GM21526 (cell line): ENCODE results near the gene C16orf87.
A peak's percentile ranks its signal among the peaks of the same experiment; 100 is the strongest.
"Not testable (repeated sequence)": the region's sequence is repeated elsewhere in the genome, so short reads cannot be mapped to it uniquely, and the experiment has no call there.

ENCODE experiments used
- ATAC-seq: cut with Tn5 transposase; IDR thresholded peaks from one replicate; pipeline ENCODE4 v1.9.1; 2021; ENCODE audit warnings: moderate library complexity; ENCODE audit not compliant: unreplicated experiment, low FRiP score

The C16orf87 gene, protein sequence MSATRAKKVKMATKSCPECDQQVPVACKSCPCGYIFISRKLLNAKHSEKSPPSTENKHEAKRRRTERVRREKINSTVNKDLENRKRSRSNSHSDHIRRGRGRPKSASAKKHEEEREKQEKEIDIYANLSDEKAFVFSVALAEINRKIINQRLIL

DNA sequence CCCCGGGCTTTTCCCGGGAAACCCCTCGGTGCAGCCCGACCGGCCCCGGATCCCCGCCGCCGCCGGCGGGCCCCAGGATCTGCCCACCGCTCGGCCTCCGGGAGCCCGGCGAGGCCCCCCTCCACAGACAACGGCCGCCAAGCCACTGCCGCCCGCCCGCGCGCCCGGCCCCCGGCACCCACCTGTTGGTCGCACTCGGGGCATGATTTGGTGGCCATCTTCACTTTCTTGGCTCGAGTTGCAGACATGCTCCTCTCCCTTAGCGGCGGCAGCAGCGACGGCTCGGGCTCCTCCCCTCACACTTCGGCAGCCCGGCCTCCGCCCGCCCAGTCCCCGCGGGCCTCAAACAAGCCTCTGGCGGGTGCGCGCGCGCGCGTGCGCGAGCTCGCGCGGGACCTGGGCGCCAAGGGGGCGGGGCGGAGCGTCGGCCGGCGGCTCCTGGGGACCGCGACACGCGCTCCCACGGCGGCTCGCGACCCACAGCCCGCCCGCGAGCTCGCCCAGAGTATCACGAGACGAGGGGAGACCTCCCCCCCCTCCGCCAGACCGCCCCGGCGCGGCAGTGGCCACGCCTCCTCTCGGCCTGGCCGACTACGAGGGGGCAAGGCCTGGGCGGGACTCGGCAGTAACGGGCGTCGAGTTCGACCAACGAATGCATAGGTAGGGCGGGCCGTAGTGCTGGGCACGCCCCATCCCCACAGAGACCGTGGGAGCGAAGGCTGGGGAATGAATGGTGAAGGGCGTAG, at the start of gene C16orf87:
C16orf87 (minus strand) TSS at position 279 of the 746 bp plus-strand sequence; CDS start at position 248, 31 bp downstream.
- peak; percentile 90 for ATAC-seq

DNA sequence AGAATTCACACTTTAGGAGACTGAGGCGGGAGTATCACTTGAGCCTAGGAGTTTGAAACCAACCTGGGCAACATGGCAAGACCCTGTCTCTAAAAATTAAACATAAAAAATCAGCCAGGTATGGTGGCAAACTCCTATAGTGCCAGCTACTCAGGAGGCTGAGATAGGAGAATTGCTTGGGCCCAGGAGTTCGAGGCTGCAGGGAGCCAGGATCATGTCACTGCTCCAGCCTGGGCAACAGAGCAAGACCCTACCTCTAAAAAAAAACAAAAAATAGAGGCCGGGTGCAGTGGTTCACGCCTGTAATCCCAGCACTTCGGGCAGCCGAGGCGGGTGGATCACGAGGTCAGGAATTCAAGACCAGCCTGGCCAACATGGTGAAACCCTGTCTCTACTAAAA, 44.3 kb upstream of the C16orf87 start:
- ATAC-seq = no peak

DNA sequence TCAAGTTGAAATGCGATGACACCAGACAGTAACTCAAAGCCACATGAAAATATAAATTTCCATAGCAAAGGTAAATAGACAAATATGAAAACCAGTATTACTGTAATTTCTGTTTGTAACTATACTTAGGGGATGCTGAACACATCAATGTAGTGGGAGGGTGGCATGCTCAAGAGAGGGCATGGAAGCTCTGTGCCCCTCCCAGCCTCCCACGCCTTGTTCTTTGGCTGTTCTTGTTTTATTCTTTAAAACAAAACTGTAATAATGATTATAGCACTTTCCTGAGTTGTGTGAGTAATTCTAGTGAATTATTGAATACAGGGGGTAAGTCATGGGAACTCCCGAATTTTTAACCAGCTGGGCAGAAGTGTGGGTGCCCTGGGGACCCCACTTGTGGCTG, 42.2 kb upstream of the C16orf87 start:
- no peak for ATAC-seq

DNA sequence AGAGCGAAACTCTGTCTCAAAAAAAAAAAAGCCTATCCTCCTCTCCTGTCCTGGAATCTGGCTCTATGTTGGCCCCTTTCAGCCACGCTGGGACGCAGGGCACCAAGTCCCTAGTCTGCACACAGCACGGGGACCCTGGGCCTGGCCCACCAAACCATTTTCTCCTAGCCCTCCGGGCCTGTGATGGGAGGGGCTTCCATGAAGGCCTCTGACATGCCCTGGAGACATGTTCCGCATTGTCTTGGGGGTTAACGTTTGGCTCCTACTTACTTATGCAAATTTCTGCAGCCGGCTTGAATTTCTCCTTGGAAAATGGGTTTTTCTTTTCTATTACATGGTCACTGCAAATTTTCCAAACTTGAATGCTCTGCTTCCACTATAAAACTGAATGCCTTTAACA, 40.6 kb upstream of the C16orf87 start:
- ATAC-seq = no peak

DNA sequence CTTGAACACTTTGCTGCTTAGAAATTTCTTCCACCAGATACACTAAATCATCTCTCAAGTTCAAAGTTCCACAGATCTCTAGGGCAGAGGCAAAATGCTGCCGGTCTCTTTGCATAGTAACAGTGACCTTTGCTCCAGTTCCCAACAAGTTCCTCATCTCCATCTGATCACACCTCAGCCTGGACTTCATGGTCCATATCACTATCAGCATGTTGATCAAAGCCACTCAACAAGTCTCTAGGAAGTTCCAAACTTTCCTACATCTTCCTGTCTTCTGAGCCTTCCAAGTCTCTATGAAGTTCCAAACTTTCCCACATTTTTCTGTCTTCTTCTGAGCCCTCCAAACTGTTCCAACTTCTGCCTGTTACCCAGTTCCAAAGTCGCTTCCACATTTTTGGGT, 37.9 kb upstream of the C16orf87 start:
- not testable (repeated sequence) for ATAC-seq

DNA sequence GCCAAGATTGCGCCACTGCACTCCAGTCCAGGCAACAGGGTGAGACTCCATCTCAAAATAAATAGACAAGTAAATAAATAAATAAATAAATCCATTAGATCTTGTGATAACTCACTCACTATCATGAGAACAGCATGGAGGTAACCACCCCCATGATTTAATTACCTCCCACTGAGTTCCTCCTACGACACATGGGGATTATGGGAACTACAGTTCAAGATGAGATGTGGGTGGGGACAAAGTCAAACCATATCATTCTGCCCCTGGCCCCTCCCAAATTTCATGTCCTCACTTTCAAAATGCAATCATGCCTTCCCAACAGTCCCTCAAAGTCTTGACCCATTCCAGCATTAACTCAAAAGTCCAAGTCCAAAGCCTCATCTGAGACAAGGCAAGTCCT, 36.5 kb upstream of the C16orf87 start:
- not testable (repeated sequence) for ATAC-seq

DNA sequence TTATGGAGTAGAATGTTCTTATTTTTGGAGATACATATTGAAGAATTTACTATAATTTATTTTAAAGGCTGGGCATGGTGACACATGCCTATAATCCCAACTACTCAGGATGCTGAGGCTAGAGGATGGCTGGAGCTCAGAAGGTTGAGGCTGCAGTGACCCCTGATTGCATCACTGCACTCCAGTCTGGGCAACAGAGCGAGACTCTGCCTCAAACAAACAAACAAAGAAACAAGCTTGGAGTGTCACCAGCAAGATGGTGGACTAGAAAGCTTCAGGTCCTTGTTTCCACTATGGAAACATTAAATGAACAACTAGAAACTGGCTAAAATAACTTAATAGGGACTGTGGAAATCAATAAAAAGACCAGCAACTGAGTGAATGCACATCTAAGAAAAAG, 35.3 kb upstream of the C16orf87 start:
- ATAC-seq = no peak

DNA sequence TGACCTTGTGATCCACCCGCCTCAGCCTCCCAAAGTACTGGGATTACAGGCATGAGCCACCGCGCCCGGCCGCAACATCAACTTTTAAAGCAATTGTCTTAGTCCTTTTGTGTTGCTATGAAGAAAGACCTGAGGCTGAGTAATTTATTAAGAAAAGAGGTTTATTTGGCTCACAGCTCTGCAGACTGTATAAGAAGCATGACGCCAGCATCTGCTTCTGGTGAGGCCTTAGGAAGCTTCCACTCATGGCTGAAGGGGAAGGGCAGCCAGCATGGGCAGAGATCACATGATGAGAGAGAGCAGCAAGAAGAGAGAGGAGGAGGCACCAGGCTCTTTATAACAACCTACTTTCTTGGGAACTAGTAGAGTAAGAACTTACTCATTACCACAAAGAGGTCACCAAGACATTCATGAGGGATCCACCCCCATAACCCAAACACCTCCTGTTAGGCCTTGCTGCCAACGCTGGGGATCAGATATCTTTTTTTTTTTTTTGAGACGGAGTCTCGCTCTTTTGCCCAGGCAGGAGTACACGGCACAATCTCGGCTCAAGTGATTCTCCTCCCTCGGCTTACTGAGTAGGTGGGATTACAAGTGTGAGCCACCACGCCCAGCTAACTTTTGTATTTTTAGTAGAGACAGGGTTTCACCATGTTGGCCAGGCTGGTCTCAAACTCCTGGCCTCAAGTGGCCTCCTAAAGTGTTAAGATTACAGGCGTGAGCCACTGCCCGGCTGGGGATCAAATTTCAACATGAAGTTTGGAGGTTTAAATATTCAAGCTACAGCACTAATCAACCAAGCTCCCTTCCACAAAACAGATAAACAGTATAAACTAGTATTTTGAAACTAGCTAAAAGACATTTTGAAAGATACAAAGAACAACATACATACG, 31.8 kb upstream of the C16orf87 start:
- no peak for ATAC-seq

DNA sequence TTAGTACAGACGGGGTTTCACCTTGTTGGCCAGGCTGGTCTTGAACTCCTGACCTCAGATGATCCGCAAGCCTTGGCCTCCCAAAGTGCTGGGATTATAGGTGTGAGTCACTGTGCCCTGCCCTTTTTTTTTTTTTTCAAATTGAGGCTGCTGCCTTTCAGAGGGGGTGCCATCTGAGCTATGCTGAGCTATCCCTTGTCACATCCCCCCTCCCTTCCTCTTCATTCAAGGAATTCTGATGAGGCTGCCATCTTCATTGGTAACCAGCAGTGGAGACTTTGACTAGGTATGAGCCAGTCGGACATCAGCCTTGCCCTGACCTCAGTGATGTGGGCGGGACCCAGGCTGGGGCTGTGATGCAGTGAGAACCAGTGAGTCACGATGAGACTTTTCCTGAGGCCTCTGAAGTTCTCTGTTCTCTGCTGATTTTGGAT, 28.8 kb upstream of the C16orf87 start:
- ATAC-seq = no peak

DNA sequence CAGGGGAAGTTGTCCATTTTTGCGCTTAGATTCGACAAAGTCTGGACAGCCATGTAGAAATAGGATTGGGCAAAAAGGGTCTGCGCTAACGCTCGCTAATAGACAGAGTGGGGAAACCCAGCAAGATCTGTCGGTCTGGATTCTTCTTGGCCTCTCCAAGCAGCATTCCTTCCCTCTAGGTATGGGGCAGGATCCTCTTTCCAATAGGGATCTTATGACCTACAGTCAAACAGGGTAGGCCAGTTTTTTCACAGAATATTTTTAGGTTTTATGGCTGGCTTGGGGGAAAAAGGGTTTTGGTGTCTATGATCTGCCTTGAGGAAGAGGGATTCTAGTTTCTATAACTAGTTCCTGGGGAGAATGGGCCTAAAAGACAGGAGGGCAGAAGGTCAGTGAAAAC, 27.2 kb upstream of the C16orf87 start:
- ATAC-seq = no peak

DNA sequence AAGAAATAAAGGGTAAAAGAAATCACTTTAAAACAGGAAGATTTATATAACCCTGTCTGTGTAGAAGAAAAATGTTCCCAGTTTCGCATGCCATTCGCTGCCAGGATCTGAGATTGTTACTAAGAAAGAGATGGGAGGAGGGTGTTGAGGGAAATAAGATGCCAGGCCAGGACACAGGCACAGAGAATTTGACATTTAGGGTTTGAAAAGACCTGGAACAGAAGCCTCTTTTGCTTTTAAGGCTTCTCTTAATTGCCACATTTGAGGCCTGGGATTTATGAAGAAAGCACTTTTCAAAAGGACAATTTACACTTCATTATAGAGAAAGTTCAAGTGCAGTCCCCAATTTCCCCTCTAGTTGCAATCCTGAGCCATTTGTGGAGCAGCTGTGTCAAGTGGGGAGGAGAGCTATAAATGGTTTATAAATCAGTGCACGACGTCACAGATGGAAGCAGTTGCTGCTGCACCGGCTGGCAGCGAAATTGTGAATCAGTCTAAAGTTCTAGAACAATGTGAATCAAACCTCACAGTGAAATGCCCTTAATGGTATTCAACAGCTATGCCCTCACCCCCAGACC, 26.5 kb upstream of the C16orf87 start:
- ATAC-seq = no peak

DNA sequence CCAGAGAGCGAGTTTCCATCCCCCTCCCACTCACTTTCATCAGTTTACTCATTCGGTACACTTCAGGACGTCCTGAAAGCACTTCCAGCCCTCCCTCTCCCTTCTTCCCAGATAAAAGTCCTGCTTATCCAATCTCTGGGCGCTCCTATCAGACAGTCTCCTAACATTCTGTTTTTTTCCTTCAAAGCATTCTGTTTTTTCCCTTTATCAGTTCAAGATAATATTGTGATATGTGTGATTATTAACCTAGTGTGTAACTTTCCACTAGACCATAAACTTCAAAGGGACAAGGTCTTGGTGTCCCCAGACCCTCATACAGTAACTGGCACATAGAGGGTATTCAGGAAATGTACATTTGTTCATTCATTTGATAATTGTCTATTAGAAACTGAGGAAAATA, 24.4 kb upstream of the C16orf87 start:
- ATAC-seq = no peak

DNA sequence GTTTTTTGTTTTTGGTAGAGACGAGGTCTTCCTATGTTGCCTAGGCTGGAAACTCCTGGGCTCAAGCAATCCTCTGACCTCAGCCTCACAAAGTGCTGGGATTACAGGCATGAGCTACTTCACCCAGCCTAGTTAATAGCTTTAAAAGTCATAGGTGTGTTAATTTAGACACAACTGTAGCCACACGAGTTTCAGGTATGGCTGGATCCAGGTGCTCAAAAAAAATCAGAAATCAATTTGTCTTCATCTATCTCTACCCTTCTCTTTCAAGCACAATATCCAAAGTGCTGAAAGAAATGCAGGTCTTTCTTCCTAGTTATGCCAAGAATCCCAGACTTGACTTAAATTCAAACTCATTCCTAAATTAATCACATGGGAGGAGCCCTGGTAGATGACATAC, 23.9 kb upstream of the C16orf87 start:
- ATAC-seq = no peak

DNA sequence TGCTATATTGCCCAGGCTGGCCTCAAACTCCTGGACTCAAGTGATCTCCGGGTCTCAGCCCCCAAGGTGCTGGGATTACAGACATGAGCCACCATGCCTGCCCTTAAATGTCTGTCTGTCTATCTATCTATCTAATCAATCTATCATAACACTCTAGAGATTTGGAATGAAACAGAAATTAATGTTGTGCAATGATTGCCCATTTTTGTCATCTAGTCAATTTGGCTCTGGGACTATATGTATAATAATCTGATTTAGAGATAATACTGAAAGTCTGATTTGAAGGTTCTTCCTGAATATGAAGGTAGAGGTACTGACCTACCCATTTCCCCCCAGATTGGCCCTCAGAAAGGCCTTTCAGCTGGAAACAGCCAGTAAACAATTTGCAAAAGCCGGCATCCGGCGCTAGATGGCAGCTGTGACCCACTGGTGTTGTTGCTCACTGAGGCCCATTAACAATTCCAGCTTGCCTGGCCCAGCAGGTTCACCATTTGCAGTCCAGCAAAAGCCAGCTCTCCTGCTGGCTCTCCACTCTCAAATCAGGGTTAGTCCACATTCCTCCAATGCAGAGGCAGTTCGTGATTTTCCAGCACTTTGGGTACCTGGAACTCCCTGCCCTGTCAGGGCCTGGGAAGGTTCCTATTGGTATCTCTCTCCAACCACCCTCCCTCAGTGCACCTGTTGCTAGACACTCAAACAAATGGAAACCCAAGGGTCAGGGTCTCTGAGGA, 22.9 kb upstream of the C16orf87 start:
- ATAC-seq = no peak

DNA sequence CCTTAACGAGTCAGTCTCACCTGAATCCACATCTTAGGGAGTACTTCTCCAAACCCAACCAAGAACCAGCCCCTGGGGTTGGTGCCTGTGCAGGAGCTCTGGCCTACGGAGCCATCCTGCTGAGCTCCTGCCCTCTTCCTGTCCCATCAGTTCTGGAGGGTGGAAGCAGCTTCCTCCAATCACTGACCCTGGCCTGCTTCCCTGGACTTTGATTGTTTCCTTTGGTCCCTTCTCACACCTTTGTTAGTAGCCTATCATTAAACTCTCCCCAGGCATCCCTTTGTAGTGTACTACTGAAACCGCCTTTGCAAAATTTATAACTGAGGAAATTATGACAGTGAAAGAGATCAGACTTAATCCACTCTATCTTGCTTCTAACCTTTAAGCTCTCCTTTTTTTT, 21.1 kb upstream of the C16orf87 start:
- ATAC-seq = no peak

DNA sequence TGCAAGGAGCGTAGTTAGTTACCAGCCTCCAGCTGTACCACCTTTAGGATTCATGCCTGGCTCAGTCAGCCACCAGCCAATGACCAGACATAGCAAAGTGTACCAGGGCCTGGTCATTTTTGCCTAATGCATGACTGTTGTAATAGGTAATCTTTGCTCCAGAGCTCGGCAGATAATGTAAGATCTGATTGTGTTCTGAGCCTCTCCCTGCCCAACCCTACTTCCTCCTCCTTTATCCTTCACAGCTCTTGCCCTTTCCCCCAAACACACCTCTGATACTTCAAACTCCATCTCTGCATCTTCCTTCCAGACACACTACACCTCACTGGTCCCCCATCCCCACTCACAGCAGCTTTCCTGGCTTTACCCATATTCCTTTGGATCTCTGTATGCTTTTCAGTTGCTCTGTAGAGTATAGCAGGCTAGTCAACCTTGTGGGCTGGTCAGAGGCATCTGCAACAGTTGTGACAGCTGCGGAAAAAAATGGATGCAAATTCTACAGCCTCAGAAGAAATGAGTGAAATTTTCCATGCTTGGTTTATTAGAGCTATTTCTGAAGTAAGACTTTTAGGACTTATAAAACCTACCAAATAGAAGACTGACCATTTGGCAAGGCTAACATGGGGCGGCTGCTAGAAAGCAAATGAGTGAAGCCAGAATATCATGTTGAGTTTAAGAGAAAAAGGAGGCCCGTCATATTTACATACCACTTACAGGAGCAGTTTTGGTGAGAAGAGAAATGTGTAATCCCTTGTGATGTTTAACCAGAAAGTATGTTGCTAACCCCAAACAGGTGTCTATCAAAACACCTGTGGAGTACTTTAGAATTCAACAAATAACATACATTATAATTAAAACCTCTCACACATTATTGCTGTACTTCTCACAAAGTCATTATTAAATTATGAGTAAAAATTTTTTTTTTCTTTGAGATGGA, 19.9 kb upstream of the C16orf87 start:
- no peak for ATAC-seq

DNA sequence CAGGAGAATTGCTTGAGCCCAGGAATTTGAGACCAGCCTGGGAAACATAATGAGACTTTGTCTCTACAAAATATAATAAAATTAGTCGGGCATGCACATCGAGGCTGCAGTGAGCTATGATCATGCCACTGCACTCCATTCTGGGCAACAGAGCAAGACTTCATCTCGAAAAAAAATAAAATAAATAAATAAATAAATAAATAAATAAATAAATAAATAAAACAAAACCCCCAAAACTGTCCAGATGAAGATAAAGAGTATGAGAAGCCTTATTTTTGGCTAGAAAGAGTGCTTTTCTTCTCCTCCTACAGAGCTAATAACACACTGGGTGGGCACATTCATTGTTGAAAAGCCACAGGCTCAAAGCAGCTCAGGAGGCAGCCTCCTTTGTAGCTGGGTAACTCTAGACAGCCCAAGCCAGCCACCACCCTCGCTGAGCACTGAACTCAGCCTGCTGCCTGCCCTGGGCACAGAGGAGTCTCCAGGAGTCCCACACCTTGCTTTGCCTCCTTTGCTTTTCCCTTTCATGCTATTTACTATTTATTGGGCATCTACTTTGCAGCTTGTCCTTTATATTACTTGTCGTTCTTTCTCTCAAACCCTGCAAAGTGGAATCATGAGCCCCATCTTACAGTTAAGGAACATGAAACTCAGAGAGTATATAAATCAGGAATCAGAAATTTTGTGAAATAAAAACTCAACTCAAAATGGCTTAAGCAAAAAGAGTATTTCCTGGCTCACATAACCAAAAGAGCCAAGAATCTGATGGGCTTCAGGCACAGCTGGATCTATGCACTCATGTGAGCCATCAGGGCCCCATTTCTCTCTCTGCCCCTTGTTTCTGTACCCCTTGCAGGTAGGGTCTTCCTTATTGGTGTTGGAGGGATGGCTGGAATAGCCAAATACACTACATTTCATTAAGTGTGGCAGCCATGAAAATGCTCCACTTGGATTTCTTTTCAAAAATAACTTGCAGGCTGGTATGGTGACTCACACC, 18.1 kb upstream of the C16orf87 start:
- ATAC-seq = no peak

DNA sequence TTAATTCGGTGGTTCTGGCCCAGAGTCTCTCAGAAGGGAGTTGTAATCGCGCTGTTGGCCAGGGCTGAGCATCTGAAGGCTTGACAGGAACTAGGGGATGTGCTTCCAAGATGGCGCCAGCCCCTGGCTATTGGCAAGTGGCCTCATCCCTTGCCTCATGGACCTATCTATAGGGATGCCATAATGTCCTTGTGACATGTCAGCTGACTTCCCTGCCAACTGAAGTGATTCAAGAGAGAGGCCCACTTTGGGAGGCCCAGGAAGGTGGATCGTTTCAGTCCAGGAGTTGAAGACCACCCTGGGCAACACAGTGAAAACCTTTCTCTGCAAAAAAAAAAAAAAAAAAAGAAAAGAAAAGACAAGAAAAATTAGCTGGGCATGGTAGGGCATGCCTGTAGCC, 15.0 kb upstream of the C16orf87 start:
- no peak for ATAC-seq
